Subcutaneous abdominal adipose tissue (tissue), 5 donors: Measurements from ENCODE around the gene CEP72.
"Not testable (repeated sequence)": the region's sequence is repeated elsewhere in the genome, so short reads cannot be mapped to it uniquely, and the experiment has no call there.

Experiments used
- H3K27ac ChIP-seq: one replicate; pipeline ENCODE4 v1.7.0; 2013; ENCODE audit warnings: low read depth, mild to moderate bottlenecking, inconsistent platforms, low read length, moderate library complexity
- H3K27me3 ChIP-seq, 5 donors: one replicate each; pipeline ENCODE4 v1.7.0; 2013; ENCODE audit warnings: low read length in 5 of 5, inconsistent platforms in 1 of 5; ENCODE audit not compliant: control insufficient read depth in 5 of 5, insufficient read depth in 4 of 5
- H3K36me3 ChIP-seq, 5 donors: one replicate each; pipeline ENCODE4 v1.7.0; 2013; ENCODE audit warnings: low read length in 5 of 5; ENCODE audit not compliant: control insufficient read depth in 5 of 5, insufficient read depth in 5 of 5
- H3K4me1 ChIP-seq, 5 donors: one replicate each; pipeline ENCODE4 v1.7.0; 2013; ENCODE audit warnings: low read length in 5 of 5, mild to moderate bottlenecking in 3 of 5, moderate library complexity in 1 of 5; ENCODE audit not compliant: control insufficient read depth in 5 of 5, insufficient read depth in 5 of 5
- H3K4me3 ChIP-seq, 5 donors: one replicate each; pipeline ENCODE4 v1.7.0; 2013; ENCODE audit warnings: low read length in 5 of 5, low read depth in 1 of 5
- H3K9ac ChIP-seq, 5 donors: one replicate each; pipeline ENCODE4 v1.7.0; 2013; ENCODE audit warnings: low read length in 5 of 5, mild to moderate bottlenecking in 4 of 5, moderate library complexity in 3 of 5
- H3K9me3 ChIP-seq, 5 donors: one replicate each; pipeline ENCODE4 v1.7.0; 2013; ENCODE audit warnings: low read length in 5 of 5; ENCODE audit not compliant: control insufficient read depth in 5 of 5
- donor health status: healthy.
- donor health status: healthy.
- donor health status: healthy.
- donor health status: healthy.
- donor health status: healthy.

Gene CEP72

GRCh38 chr5:681317-682191, 69.4 kb downstream of the CEP72 start:
- not testable (repeated sequence) for H3K36me3 ChIP-seq, H3K27me3 ChIP-seq, H3K4me3 ChIP-seq, H3K9ac ChIP-seq, H3K27ac ChIP-seq, H3K9me3 ChIP-seq, H3K4me1 ChIP-seq

- H3K9ac ChIP-seq, H3K4me3 ChIP-seq, H3K36me3 ChIP-seq, H3K27ac ChIP-seq, H3K27me3 ChIP-seq, H3K9me3 ChIP-seq, H3K4me1 ChIP-seq: not testable (repeated sequence)
Measured at GRCh38 chr5:682216-682615, 70.1 kb downstream of the CEP72 start.

GRCh38 chr5:682651-683358, 70.7 kb downstream of the CEP72 start:
- H3K27me3 ChIP-seq, H3K27ac ChIP-seq, H3K4me1 ChIP-seq, H3K4me3 ChIP-seq, H3K9me3 ChIP-seq, H3K9ac ChIP-seq, H3K36me3 ChIP-seq: not testable (repeated sequence)

GRCh38 chr5:683551-684481, 71.7 kb downstream of the CEP72 start:
- peaks cover 0 to 2% (median 0%) of the 10 kb centered on the region in 5 donors for H3K36me3 ChIP-seq
- no peaks in the 10 kb centered on the region for H3K27me3 ChIP-seq
- no peaks in the 10 kb centered on the region for H3K9me3 ChIP-seq
- H3K4me3 ChIP-seq: no peak overlapping the region
- H3K27ac ChIP-seq: no peak overlapping the region
- no peak overlapping the region for H3K9ac ChIP-seq
- peaks cover 0 to 7% (median 0%) of the 10 kb centered on the region in 5 donors for H3K4me1 ChIP-seq

- Histone ChIP-seq H3K9me3 (no peaks in the 10 kb centered on the region), H3K9ac (no peak overlapping the region), H3K36me3 (peaks cover 0 to 2% (median 0%) of the 10 kb centered on the region in 5 donors), H3K4me3 (no peak overlapping the region), H3K27ac (no peak overlapping the region), H3K4me1 (peaks cover 0 to 7% (median 0%) of the 10 kb centered on the region in 5 donors), H3K27me3 (no peaks in the 10 kb centered on the region)
Measured at GRCh38 chr5:684751-685216, 72.6 kb downstream of the CEP72 start.

DNA sequence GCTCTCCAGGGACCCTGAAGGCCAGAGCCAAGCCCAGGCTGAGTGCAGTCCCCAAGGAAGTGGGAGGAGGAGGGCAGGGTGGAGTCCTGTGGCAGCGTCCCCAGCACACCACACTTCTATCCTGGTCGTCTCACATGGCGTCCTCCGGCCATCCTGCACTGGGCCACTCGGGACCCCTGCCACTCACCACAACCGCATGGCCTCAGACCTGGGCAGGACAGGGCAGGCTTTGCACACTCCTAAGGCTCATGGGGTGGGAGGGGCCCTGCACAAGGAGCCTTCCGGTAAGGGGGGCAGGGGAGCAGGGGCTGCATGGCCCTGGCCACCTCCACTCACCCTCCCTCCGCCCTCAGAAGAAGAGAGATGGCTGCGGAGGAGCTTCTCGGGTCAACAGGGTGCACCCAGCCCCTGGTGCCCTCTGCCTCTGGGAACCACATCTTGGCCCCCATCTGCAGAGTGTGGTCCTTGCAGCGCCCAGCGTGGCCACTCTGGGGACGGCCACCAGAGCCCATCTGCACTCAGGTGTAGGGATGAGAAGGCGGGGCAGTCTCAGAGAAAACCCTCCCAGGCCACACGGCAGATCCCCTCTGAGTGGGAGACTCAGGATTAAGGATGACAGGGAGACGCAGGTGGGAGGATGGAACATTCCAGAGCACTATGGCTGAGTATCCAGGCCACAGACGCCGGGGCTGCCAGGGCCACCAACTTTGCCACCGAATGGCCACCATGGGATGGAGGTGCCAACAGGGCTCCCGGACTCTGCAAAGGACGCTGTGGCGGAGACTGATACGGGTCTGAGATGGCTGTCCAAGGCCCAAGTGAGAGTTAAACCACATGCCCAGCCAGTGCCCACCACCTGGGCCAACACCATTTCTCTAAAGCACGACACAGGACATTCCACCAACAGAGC, 73.4 kb downstream of the CEP72 start:
- Histone ChIP-seq H3K9me3 (no peaks in the 10 kb centered on the region), H3K27me3 (no peaks in the 10 kb centered on the region), H3K27ac (no peak overlapping the region), H3K36me3 (peaks cover 0 to 2% (median 0%) of the 10 kb centered on the region in 5 donors), H3K9ac (no peak overlapping the region), H3K4me3 (no peak overlapping the region), H3K4me1 (peaks cover 0 to 7% (median 0%) of the 10 kb centered on the region in 5 donors)

DNA sequence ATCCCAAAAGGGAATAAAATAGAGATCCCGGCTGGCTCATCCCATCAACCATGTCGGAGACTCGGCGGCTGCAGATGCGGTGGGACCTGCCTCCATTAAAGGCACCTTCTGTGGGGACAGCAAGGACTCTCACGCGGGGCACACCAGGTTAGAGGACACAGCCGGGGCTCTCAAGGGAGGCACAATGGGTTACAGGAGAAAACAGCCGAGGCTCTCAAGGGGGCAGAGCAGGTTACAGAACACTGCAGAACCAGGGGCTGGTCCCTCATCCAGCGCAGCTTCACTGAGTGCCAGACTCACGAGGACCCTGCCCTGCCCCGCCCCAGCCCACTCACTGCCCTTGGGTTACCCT, 74.0 kb downstream of the CEP72 start:
- not testable (repeated sequence) for H3K4me3 ChIP-seq, H3K9me3 ChIP-seq, H3K4me1 ChIP-seq, H3K9ac ChIP-seq, H3K36me3 ChIP-seq, H3K27me3 ChIP-seq, H3K27ac ChIP-seq

- not testable (repeated sequence) for H3K27me3 ChIP-seq, H3K4me3 ChIP-seq, H3K9ac ChIP-seq, H3K36me3 ChIP-seq, H3K9me3 ChIP-seq, H3K4me1 ChIP-seq, H3K27ac ChIP-seq
Measured at GRCh38 chr5:686936-687335, 74.8 kb downstream of the CEP72 start.

GRCh38 chr5:688348-689010, 76.3 kb downstream of the CEP72 start:
- H3K27ac ChIP-seq, H3K4me3 ChIP-seq, H3K36me3 ChIP-seq, H3K9ac ChIP-seq, H3K27me3 ChIP-seq, H3K9me3 ChIP-seq: not testable (repeated sequence)
- peaks cover 0 to 10% (median 3%) of the 10 kb centered on the region in 5 donors for H3K4me1 ChIP-seq
